Activated T-cell treated with anti-CD3 and anti-CD28 coated beads for 1 hour (primary cell): ENCODE measurements around the gene SLC25A42.

Source experiments
- DNase-seq: peaks from one replicate; pipeline ENCODE4 v3.0.0-alpha.2; 2020; ENCODE audit warnings: low read depth

Gene SLC25A42

DNA sequence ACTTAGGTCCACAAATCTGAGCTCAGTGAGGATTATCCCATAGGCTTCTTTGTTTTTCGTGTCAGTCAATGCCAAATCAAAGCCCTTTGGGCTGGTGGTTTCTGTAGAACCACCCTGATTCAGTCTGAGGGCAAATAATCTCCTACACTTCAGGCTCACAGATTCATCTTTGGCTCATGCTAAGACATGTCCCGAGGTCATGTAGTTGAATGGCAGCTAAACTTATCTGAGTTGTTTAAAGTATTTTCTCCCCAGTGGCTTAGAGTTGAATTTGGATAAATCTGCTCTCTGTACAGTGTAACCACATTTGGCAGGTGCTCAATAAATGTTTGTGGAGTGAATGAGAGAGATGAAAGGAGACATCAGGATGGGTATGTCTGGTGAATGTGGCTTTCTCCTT, 13.1 kb upstream of the SLC25A42 start:
- DNase-seq, result no peak

DNA sequence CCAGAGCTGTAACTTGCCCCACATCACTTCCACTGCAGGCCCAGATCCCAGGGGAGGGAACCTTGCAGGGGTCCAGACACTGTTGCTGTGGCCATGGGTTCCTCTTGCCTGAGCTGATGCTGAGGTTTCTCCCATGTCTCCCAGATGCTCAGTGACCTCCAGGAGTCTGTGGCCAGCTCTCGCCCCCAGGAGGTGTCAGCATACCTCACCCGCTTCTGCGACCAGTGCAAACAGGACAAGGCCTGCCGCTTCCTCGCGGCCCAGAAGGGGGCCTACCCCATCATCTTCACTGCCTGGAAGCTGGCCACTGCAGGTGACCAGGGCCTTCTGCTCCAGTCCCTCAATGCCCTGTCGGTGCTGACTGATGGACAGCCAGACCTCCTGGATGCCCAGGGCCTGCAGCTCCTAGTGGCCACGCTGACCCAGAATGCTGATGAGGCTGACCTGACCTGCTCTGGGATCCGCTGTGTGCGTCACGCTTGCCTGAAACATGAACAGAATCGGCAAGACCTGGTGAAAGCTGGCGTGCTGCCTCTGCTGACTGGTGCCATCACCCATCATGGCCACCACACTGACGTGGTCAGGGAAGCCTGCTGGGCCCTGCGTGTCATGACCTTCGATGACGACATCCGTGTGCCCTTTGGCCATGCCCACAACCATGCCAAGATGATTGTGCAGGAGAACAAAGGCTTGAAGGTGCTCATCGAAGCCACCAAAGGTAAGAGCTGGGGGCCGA, 12.1 kb upstream of the SLC25A42 start:
- DNase-seq, result no peak

DNA sequence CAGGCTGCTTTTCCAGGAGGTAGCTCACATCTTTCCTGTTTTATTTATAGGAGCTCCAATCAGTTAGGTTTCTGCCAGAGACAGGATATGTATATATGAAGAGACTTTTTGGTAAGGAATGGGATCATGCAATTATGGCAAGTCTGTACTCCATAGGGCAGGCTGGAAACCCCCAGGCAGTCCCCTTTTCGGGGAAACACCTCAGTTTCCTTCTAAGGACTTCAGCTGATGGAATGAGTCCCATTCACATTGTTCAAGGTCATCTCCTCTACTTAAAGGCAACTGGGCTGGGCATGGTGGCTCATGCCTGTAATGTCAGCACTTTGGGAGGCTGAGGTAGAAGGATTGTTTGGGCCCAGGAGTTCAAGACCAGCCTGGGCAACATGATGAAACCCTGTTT, 10.9 kb upstream of the SLC25A42 start:
- DNase-seq, result no peak

DNA sequence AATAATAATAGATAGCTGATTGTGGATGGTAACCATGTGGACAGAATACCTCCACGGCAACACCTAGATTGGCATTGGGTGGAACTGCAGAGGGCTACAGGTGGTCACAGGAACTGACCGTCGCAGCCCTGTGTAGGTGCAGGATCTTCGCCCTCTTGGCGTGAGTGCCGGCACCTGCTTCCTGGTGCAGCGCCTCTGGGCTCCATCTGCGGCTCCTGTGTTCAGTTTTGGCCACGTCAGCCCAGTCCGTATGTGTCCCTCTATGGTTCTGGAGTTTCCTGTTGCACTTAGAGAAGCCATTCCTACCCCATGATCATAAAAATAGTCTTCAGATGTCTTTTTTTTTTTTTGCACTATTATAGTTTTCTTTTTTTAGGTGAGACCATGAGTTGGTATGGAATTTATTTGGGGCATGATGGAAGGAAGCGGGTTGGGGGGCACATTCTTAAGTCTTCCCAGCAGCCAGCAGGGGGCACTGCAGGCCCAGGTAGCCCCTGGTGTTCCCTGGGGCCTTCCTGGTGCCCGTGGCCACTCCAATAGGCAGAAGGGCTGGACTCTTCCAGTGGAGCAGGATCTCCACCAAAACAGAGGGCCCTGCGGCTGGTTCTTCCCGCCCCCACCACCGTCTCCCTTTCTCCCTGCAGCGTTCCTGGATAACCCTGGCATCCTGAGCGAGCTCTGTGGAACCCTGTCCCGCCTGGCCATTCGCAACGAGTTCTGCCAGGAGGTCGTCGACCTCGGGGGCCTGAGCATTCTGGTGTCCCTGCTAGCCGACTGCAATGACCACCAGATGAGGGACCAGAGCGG, 10.1 kb upstream of the SLC25A42 start:
- peak; percentile 65 for DNase-seq

DNA sequence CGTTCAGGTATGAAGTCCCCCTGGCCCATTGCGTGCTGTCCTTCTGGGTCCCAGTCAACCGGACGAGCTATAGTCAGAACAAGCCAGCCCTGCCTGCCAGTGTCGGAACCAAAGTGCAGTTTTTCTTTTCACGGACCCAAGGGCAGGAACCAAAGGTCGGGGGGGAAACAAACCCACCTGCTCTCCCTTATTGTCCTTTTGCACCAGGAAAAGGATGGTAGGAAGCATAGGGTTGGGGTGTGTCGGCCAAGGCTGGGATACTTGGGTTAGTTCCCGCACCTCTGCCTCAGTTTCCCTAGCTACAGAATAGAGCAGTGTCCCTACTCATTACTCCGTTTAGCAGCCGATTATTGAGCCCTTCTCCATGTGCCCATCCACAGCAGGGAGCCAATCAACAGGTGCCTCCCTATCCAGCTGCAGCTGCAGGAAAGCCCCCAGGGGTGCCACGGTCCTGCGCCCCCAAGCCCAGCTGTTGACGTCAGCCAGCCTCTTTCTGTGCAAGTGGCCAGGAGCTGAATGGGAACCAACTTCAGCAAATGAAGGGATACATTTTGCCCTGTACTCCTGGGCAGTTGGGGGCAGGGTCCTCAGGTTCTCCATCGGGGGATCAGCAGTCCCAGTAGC, 9.4 kb upstream of the SLC25A42 start:
- DNase-seq, result no peak

DNA sequence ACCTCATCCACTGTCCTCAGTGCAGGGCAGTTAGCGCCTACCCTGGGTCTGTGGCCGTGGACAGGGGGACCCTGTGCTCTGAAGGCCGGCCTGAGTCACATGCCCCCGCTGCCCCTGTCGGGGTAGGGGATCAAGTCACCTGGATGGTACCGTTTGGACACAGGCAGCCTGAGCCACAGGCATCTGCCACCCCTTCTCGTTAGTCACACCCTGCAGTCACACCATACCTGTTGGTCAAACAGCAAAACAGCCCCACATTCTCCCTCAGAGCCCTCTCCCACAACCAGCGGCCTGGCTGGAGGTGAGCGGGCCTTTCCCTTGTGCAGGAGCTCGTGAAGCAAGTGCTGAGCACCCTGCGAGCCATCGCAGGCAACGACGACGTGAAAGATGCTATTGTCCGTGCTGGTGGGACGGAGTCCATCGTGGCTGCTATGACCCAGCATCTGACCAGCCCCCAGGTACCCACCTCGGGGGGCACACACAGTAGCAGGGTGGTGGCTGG, 8.8 kb upstream of the SLC25A42 start:
- DNase-seq, result no peak

DNA sequence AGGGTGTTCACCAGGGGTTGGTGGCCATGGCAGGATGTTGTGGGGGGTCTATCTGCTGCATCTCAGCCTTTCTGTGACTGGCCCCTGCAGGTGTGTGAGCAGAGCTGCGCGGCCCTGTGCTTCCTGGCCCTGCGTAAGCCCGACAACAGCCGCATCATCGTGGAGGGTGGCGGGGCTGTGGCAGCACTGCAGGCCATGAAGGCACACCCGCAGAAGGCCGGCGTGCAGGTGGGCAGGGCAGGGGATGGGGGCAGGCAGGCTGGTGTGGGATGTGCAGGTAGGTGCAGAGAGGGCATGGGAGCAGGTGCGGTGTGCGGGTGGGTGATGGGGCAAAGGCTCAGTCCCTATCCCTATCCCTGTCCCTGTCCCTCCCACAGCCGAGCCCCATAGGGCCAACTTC, 8.1 kb upstream of the SLC25A42 start:
- DNase-seq, result no peak

DNA sequence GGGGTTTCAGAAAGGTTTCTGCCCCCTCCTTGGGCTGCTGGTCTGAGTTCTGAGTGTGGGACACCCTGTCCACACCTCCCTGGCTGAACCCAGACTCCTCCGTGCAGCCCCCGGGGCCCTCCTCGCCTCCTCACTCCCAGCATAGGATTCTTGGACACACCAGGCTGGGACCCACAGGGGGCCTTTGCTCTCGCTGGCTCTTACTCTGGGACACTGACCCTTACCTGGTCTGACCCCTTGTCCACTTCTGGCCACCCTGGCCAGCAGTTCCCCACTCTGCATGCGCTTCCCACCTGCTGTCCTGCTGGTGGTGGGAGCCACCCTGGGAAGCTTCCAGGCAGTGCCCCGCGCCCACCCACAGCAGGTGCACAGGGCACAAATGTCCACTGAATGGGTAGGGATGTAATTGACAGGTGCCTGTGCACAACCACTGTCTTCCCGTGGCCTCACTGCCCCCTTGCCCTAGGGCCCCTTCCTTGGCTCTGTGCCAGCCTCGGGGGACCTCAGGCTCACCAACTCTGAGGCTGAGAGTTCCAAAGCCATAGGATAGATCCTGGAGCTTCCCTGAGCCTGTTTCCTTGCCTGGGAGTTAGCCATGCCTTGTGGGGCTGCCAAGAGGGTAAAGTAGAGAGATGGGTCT, 7.0 kb upstream of the SLC25A42 start:
- DNase-seq, result no peak

DNA sequence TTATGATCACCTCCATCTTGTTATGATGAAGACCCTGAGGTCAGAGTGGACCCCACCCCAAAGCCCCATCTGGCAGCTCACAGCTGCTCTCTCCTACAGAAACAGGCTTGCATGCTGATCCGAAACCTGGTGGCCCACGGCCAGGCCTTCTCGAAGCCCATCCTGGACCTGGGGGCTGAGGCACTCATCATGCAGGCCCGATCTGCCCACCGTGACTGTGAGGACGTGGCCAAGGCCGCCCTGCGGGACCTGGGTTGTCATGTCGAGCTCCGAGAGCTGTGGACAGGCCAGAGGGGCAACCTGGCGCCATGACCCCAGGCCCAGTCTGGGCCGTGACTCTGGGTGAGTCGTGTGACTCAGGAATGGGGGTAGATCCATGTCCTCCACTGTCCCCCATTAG, 6.5 kb upstream of the SLC25A42 start:
- DNase-seq, result no peak

DNA sequence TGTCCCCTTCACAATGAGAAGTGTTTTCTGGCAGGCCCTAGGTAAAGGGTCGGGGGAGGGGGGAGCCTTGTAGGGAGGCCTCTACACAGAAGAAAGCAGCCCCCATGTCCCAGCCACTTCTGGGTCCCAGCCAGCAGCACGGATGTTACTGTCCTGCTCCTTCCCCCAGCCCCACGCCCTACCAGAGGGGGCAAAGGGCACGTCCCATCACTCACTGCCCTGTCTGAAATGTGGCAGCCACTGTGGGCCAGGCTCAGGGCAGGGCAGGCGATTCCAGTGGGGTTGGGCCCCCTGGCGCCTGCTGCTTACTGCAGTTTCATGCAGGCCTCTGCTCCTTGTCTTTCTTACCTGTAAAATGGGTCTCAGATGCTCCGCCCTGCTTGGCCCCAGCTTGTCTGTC, 6.1 kb upstream of the SLC25A42 start:
- DNase-seq, result no peak

DNA sequence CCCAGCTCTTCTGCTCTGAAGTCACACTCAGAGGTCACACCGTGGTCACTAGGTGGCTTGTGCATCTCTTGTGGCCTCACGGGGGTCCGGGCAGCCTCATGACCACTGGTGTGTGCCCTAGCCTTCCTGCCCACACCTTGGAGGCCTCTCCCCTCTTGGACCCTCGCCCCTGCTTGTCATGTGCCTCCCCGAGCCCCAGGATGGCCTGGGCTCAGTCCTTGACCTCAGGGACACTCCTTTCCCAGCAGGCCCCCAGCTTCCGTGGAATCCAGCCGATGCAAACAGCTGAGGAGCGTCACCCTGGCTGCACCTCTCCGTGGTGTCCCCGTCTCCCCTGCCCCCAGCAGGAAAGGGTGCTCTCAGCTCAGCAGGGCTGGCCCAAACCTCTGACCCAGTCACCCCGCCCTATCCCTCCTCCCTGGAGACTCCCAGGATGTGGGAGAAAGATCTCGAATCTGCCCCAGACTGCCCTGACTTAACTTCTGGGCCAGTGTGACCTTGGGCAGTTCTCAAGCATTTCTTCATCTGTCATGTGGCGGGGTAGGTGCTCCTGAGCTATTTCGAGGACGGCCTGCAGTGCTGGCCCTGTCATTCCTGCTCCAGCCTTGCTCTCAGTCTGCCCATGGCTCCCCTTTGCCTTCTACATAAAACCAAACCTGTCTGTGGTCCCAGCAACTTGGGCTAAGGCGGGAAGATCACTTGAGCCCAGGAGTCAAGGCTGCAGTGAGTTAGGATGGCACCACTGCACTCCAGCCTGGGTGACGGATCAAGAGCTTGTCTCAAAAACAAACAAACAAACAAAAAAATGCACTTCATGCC, 4.6 kb upstream of the SLC25A42 start:
- no peak for DNase-seq

DNA sequence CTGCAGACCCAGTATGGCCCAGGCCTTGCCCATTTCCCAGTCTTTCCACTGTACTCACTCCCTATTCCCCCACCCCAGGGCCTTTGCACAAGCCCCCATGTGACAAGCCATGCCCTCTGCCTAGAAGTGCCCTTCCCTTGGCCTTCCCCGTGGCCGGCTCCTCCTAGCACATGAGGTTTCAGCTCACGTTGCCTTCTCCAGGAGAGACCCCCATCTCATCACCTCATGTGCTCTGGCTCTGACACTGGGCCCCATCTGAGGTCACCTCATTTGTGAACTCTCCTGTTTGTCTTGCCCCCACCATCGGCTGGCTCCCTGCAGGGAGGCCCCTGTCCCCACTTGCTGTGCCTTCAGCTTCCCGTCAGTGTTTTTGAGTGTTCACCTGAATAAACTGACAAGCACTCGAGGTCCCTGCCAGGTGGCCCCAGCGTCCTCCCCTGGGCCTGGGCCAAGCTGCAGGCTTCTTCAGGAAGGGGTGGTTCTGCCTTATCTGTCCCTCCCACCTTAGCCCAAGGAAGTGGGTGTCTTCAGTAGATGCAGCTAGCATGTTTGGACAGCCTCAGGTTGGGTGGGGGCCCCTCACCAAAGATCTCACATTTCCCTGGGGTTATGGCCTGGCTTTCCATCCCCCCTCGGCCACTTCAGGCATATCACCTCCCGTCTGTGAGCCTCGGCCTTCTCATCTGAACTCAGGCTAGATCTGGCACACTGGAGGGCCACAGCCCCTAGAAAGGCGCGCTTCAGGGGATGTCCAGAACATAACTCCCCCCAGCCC, 3.8 kb upstream of the SLC25A42 start:
- no peak for DNase-seq

DNA sequence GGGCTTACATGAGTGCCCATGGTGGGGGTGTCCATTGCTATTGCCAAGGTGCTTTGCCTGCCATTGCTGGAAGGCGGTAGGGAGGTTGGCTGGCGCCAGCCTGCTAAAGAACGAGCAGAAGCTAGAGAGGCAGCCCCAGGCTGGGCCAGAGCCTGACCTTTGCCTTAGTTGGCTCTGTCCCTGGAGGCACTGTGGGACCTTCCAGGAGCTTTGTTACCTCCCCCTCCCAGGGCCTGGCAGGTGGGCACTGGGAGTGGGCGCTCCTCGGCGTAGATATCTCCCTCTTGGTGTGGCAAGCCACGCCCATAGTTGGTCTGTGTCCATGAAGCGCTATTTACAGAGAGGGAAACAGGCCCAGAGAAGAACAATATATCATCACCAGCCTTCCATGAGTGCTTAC, 2.3 kb upstream of the SLC25A42 start:
- no peak for DNase-seq

DNA sequence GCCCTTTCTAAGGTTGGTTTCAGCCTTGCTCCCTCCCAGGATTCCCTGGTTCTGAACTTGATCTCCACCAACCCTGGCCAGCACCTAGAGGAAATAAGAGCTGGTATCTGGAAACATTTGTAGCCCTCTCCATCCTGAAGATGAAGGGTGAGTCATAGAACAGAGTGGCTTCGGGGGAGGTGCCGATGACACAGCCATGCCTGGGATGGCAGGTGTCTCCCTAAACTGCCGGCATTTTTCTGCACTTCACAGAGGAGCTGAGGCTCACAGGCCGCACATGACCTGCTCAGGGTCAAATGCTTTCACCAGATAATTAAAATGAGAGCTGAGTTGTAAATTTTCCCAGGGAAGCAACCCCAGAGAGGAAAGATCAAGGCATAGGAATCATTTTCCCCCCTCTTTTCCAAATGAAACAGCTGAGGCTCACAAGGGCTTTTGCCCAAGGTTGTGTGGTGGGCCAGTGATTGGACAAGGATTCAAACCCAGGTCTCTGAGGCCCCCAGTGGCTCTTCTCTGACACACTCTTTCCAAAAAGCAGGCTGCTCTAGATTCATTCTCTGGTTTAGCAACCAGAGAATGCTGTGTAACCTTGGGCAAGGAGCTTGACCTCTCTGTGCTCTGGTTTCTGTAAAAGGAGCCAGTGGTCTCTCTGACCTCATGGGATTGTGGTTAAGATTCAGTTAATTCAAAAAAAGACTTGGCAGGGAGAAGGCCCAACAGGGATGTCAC, 1.2 kb upstream of the SLC25A42 start:
- DNase-seq, result no peak

DNA sequence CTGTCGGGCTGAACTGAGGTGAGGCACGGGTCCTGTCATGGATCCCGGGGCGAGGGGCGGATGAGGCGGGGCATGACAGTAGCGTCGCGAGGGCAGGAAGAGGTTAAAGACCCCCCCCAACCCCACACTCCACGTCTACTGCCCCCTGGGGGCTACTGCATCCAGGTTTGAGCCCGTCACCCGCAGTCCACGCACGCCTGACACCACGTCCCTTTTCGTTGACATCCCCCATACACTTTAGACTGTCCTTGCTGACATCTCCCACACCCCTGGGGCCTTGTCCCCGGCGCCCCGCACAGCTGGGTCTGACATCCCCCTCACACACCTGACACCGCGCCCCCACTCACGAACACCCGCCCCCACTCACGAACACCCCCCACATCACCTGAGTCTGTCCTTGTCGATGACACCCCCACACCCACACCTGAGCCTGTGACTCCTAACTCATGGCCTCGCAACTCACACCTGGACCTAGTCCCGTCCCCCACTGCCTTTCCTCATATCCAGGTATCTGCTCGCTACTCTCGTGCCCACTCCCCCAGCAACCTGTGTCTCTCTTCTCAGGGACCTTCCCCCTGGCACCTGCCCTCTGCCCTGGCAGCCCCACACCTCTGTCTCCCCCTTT, 416 bp downstream of the SLC25A42 start:
- no peak for DNase-seq

DNA sequence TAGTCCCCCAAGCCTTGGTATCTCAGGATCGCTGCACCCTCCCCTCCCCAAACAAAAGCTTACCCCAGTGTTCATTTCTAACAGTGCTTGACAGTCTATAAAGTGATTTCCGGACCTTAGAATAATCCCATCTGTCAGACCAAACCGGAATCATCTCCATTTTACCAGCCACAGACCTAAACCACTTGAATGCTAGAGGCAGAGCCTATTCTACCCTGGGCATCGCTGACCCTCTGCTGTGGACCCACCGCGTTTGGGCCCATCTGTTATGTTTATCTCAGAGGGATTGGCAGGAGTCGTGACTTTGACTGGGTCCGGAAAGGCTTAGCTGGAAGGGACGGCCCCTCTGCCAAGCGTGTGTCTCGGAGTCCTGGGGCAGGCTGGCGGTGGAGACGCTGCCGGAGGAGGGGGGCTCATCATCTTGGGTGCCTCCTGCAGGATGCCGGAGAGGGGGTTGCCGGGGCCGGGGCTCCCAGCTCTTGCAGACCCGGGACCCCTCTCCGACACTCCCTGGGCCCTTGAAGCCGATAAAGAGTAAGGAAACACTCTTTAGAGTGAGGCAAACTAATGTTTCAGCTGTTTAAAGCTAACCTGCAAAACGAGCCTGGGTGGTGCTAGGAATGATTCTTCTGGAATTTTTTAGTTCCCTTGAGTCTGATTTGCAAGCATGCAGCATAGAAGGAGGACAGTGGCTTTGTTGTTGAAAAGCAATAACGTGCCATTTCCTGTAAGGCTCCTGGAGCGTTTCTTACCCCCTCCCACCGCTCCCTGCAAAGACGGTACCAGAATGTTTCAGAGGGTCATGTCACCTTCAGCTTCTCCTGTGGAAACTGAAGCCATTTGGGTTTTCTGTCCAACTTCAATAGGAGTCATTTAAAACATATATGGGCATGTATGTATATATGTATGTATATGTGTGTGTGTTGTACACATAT, 1.3 kb downstream of the SLC25A42 start:
- no peak for DNase-seq

DNA sequence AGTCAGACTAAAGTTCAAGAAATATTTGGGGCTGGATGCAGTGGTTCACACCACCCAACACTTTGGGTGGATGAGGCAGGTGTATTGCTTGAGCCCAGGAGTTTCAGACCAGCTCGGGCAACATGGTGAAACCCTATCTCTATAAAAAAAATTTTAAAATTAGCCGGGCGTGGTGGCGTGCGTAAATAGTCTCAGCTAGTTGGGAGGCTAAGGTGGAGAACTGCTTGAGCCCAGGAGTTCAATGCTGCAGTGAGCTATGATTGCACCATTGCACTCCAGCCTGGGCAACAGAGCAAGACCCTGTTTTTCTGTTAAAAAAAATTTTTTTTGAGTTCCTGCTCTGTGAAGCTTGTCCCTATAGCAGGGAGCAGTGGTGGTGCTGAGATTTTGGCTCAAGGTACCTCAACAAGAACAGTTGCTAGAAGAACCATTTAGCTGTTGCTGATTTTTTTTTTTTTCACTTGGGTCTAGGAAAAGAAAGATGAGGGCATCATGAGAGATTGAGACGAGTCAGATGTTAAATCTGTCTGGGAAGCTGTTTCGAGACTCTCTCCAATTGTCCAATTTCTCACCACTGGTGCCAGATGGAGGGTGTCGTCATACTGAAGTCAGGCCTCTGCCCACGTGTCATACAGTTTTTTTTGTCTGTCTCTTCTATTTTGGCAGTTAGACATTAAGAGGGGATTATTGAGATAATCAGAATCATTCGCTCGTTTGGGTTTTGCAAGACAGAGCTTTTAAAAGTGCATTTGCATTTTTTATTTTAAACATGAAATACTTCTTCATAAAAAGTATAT, 3.7 kb downstream of the SLC25A42 start:
- no peak for DNase-seq
